Measurements from ENCODE around the gene KCNK4. TPM values are rescaled to one million over a fixed set of nuclear protein-coding genes. Genes with fewer than 3 reads are reported as not detected.

The KCNK4 gene
- total and polyA plus RNA-seq, 2 of the 13 experiments (the other 11 are each of a cell fraction or from before 2014, with no cell fraction given), result not detected

DNA sequence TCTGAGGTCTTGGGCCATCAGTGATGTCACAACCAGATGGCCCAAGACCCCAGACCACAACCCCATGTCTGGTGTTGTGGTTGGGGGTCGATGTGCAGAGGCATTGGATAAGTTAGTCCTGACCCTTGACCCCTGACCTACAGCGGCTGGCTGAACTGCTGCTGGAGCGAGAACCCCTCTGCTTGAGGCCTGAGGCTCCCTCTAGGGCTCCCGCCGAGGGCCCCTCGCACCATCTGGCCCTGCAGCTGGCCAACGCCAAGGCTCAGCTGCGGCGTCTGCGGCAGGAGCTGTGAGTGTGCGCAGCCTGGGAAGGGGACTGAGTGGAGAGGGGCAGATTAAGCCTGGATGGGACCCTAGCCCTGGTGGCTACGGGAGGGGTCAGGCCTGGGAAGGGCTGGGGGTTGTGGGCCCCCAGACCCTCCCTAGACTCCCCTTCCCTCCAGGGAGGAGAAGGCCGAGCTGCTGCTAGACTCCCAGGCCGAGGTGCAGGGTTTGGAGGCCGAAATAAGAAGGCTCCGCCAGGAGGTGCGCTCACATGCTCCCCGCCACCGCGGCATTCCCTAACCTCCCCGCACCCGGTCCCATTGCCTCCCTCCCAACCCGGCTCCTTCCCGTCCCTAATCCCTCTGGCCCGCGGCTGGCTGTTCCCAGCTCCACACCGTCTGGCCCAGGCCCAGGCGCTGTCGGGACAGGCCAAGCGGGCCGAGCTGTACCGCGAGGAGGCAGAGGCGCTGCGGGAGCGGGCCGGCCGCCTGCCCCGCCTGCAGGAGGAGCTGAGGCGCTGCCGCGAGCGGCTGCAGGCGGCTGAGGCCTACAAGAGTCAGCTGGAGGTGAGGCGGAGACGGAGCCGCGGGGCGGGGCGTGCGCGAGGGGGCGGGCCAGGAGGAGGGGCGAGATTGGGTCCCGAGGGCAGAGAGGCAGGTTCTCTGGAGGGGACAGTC, 51.0 kb downstream of the KCNK4 start (continued):
- TF ChIP-seq FOXJ3 (CRISPR knock-in tag; IDR thresholded peaks at IDR 0.05; ENCODE audit: borderline replicate concordance) (no peak), ZFP36L2 (CRISPR knock-in tag; IDR thresholded peaks at IDR 0.05) (no peak), ZNF253 (CRISPR knock-in tag; IDR thresholded peaks at IDR 0.05; ENCODE audit: borderline replicate concordance) (no peak), ZMYM4 (CRISPR knock-in tag; IDR thresholded peaks at IDR 0.05) (no peak), ZNF430 (CRISPR knock-in tag; IDR thresholded peaks at IDR 0.05) (0 out of 2 replicates have a peak, but pooled peaks have one; percentile 40), ZNF326 (CRISPR knock-in tag; IDR thresholded peaks at IDR 0.05; ENCODE audit: borderline replicate concordance) (no peak), U2AF2 (IDR thresholded peaks at IDR 0.05; ENCODE audit: low read depth, low read length) (no peak), PTBP1 (IDR thresholded peaks at IDR 0.05; ENCODE audit: low read depth, low read length, poor library complexity, severe bottlenecking) (no peak), PCBP2 (optimal IDR thresholded peaks at IDR 0.05; ENCODE audit: low read depth, low read length, poor library complexity, severe bottlenecking) (no peak), KAT8 (CRISPR knock-in tag; IDR thresholded peaks at IDR 0.05) (0 out of 2 replicates have a peak, but pooled peaks have one; percentile 26), ZSCAN20 (CRISPR knock-in tag; IDR thresholded peaks at IDR 0.05; ENCODE audit: borderline replicate concordance) (no peak), BRD4 (CRISPR knock-in tag; IDR thresholded peaks at IDR 0.05) (no peak), MYC (CRISPR knock-in tag; IDR thresholded peaks at IDR 0.05; ENCODE audit: borderline replicate concordance) (peak; percentile 30; the same call in 1 of the 2 replicates)
- TF ChIP-seq, protein P1, sequence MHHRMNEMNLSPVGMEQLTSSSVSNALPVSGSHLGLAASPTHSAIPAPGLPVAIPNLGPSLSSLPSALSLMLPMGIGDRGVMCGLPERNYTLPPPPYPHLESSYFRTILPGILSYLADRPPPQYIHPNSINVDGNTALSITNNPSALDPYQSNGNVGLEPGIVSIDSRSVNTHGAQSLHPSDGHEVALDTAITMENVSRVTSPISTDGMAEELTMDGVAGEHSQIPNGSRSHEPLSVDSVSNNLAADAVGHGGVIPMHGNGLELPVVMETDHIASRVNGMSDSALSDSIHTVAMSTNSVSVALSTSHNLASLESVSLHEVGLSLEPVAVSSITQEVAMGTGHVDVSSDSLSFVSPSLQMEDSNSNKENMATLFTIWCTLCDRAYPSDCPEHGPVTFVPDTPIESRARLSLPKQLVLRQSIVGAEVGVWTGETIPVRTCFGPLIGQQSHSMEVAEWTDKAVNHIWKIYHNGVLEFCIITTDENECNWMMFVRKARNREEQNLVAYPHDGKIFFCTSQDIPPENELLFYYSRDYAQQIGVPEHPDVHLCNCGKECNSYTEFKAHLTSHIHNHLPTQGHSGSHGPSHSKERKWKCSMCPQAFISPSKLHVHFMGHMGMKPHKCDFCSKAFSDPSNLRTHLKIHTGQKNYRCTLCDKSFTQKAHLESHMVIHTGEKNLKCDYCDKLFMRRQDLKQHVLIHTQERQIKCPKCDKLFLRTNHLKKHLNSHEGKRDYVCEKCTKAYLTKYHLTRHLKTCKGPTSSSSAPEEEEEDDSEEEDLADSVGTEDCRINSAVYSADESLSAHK (CRISPR knock-in tag; IDR thresholded peaks at IDR 0.05; ENCODE audit: borderline replicate concordance), result no peak
- TF ChIP-seq, protein P2, sequence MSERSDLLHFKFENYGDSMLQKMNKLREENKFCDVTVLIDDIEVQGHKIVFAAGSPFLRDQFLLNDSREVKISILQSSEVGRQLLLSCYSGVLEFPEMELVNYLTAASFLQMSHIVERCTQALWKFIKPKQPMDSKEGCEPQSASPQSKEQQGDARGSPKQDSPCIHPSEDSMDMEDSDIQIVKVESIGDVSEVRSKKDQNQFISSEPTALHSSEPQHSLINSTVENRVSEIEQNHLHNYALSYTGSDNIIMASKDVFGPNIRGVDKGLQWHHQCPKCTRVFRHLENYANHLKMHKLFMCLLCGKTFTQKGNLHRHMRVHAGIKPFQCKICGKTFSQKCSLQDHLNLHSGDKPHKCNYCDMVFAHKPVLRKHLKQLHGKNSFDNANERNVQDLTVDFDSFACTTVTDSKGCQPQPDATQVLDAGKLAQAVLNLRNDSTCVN (CRISPR knock-in tag; IDR thresholded peaks at IDR 0.05; ENCODE audit: borderline replicate concordance), result no peak
- TF ChIP-seq, protein P3, sequence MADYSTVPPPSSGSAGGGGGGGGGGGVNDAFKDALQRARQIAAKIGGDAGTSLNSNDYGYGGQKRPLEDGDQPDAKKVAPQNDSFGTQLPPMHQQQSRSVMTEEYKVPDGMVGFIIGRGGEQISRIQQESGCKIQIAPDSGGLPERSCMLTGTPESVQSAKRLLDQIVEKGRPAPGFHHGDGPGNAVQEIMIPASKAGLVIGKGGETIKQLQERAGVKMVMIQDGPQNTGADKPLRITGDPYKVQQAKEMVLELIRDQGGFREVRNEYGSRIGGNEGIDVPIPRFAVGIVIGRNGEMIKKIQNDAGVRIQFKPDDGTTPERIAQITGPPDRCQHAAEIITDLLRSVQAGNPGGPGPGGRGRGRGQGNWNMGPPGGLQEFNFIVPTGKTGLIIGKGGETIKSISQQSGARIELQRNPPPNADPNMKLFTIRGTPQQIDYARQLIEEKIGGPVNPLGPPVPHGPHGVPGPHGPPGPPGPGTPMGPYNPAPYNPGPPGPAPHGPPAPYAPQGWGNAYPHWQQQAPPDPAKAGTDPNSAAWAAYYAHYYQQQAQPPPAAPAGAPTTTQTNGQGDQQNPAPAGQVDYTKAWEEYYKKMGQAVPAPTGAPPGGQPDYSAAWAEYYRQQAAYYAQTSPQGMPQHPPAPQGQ (CRISPR knock-in tag; IDR thresholded peaks at IDR 0.05; ENCODE audit: borderline replicate concordance), result no peak
- TF ChIP-seq, protein P4, sequence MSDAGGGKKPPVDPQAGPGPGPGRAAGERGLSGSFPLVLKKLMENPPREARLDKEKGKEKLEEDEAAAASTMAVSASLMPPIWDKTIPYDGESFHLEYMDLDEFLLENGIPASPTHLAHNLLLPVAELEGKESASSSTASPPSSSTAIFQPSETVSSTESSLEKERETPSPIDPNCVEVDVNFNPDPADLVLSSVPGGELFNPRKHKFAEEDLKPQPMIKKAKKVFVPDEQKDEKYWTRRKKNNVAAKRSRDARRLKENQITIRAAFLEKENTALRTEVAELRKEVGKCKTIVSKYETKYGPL (CRISPR knock-in tag; IDR thresholded peaks at IDR 0.05), result no peak
- TF ChIP-seq, protein P5, sequence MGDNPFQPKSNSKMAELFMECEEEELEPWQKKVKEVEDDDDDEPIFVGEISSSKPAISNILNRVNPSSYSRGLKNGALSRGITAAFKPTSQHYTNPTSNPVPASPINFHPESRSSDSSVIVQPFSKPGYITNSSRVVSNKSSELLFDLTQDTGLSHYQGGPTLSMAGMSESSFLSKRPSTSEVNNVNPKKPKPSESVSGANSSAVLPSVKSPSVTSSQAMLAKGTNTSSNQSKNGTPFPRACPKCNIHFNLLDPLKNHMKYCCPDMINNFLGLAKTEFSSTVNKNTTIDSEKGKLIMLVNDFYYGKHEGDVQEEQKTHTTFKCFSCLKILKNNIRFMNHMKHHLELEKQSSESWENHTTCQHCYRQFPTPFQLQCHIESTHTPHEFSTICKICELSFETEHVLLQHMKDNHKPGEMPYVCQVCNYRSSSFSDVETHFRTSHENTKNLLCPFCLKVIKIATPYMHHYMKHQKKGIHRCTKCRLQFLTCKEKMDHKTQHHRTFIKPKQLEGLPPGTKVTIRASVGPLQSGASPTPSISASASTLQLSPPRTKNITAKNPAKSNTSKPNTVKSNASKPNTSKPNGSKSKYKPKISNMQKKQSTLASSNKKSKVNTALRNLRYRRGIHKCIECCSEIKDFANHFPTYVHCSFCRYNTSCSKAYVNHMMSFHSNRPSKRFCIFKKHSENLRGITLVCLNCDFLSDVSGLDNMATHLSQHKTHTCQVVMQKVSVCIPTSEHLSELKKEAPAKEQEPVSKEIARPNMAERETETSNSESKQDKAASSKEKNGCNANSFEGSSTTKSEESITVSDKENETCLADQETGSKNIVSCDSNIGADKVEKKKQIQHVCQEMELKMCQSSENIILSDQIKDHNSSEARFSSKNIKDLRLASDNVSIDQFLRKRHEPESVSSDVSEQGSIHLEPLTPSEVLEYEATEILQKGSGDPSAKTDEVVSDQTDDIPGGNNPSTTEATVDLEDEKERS (CRISPR knock-in tag; IDR thresholded peaks at IDR 0.05), result no peak

Measured in HepG2 (cell line).